ENCODE results near the gene MMP23B.

GRCh38 chr1:1614204-1614953, 17.6 kb upstream of the MMP23B start:
- TF ChIP-seq CTCF (IDR thresholded peaks at IDR 0.05) (no peak), POLR2A (IDR thresholded peaks at IDR 0.05) (no peak)

Measured in right lobe of liver (tissue), 4 donors.